SU-DHL-6 (cell line): ENCODE results near the gene RPL10A.

Experiments used
- CTCF ChIP-seq: fragments of 200-600 bp; sonication (generic); IDR thresholded peaks from one replicate; pipeline ENCODE4 v1.5.1; 2017; ENCODE audit warnings: antibody characterized with exemption, mild to moderate bottlenecking, low read length, moderate library complexity; ENCODE audit not compliant: insufficient read depth, poor library complexity, severe bottlenecking
- EZH2phosphoT487 ChIP-seq: fragments of 200-600 bp; sonication (generic), shearing (Covaris generic); conservative IDR thresholded peaks from 2 replicates; pipeline ENCODE4 v1.6.1; 2018; ENCODE audit warnings: mild to moderate bottlenecking, antibody characterized with exemption, low read length, moderate library complexity, mixed read lengths

GRCh38 chr6:35480176-35480575 lies 12.0 kb downstream of the RPL10A start:
- TF ChIP-seq CTCF (no peak), EZH2phosphoT487 (no peak)
